GM12872 (cell line): ENCODE data around the gene LGR4.

Experiments
- TF ChIP-seq, protein P1 (sequence below): IDR thresholded peaks from 3 replicates; pipeline ENCODE4 v1.5.1; 2011; ENCODE audit warnings: low read depth, mild to moderate bottlenecking, low read length, moderate library complexity; ENCODE audit not compliant: insufficient read depth

The LGR4 gene

GRCh38 chr11:27379449-27379848 lies 93.1 kb downstream of the LGR4 start:
- TF ChIP-seq, protein P1, sequence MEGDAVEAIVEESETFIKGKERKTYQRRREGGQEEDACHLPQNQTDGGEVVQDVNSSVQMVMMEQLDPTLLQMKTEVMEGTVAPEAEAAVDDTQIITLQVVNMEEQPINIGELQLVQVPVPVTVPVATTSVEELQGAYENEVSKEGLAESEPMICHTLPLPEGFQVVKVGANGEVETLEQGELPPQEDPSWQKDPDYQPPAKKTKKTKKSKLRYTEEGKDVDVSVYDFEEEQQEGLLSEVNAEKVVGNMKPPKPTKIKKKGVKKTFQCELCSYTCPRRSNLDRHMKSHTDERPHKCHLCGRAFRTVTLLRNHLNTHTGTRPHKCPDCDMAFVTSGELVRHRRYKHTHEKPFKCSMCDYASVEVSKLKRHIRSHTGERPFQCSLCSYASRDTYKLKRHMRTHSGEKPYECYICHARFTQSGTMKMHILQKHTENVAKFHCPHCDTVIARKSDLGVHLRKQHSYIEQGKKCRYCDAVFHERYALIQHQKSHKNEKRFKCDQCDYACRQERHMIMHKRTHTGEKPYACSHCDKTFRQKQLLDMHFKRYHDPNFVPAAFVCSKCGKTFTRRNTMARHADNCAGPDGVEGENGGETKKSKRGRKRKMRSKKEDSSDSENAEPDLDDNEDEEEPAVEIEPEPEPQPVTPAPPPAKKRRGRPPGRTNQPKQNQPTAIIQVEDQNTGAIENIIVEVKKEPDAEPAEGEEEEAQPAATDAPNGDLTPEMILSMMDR: no peak

GRCh38 chr11:27375370-27375769 lies 97.2 kb downstream of the LGR4 start:
- TF ChIP-seq, protein P1: no peak

DNA sequence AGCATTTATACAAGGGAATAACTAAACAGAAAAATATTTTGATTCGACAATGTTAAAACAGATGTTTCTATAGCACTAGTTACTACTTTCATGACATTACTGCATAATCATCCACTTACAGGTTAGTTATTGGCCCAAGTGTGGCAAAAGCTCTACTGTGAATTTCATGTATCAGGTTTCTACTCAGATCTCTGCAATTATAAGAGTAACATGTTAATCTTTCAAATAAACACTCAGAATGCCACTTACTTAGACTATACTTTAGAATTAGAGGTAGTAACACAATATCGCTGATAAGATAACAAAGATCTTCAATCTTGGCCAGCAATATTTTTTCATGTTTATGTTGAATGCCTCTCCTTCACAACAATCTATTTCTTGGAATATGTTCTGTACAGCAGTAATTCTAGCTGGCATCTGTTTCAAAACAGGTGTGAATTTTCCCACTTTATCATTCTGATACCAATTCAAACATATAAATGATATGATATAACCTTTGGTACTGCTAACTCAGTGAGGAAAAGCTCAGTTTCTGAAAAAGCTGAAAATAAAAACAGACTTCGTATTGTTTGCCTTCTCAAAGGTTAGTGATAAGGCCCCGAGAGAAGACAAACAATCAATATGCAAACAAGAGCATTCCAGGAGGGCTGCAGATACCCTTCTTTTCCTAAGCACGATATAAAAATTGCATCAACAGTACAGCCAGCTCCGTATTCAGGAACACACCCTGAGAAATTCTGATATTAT lies 98.6 kb downstream of the LGR4 start:
- TF ChIP-seq, protein P1: no peak

DNA sequence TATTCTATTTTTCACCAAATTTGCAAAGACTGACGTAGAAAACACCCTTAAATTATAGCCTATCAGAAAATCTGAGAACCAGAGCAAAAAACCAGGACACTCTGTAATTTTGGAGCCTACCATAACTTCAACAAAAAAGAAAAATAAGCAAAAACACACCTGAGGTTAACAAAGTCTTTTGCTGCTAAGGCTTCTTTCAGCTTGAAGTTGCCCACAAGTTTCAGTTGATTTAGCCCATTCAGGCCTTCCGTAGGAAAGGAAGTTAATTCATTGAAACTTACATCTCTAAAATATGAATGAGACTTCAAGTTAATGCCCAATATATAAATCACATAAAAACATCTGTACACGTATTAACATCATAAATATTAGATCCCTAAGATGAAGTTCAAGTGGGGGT lies 99.2 kb downstream of the LGR4 start:
- TF ChIP-seq, protein P1: no peak

DNA sequence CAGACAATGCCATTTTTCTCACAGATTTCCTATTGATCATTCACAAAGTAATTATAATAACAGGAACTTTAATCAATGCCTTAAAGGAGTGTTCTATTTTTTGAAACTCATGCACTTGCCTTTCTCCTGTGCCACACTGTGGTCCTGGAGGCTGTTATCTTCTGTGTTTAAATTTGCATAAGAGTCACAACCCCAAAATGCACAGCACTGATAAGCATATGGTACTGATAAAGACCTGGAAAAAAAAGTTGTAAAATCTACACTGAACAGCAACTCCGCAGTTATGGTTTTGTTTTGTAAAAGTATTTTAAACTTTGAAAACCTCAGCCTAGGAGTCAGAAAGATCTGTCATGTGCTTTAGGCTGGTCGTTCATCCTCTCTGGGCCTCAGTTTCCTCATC lies 100.4 kb downstream of the LGR4 start:
- TF ChIP-seq, protein P1: no peak

- TF ChIP-seq, protein P1: no peak
Observed at GRCh38 chr11:27371489-27371888, 101.1 kb downstream of the LGR4 start.

DNA sequence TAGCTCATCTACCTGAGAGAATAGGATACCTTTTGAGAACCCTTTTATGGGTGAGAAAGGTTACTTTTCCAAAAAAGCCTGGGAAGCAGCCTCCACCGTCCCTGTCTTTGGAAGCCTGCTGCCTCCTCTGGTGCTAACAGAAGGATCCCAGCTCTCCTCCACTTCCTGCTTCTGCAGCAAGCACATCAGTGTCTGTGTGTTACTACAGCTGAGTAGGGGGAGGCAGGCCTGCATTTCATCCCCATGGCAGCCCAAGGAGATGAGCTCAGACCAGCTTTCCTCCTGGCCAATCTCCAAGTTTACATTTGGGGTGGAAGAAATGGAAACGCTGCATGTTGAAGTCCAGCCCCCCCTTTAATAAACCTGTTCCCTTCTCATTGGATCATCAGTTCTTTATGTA lies 102.2 kb downstream of the LGR4 start:
- TF ChIP-seq, protein P1: no peak
